HG02885 (cell line): ENCODE results near the gene TGDS.
"Not testable (repeated sequence)": the region's sequence is repeated elsewhere in the genome, so short reads cannot be mapped to it uniquely, and the experiment has no call there.

Experiments used
- ATAC-seq: cut with Tn5 transposase; IDR thresholded peaks from one replicate; pipeline ENCODE4 v1.9.1; 2021; ENCODE audit warnings: mild to moderate bottlenecking; ENCODE audit not compliant: unreplicated experiment, poor library complexity

Gene TGDS

GRCh38 chr13:94595950-94596574 lies at the start of gene TGDS:
TSS of gene TGDS (minus strand) at chr13:94596152. CDS start at chr13:94596136, 16 bp downstream.
- peak; percentile 97 for ATAC-seq

- ATAC-seq: peak; percentile 43
Measured at GRCh38 chr13:94641409-94641941, 45.5 kb upstream of the TGDS start.

- ATAC-seq: no peak
Measured at GRCh38 chr13:94640721-94641120, 44.8 kb upstream of the TGDS start.

GRCh38 chr13:94637677-94638076 lies 41.7 kb upstream of the TGDS start:
- not testable (repeated sequence) for ATAC-seq

GRCh38 chr13:94636942-94637578 lies 41.1 kb upstream of the TGDS start:
- ATAC-seq: no peak

GRCh38 chr13:94636096-94636495 lies 40.1 kb upstream of the TGDS start:
- not testable (repeated sequence) for ATAC-seq

GRCh38 chr13:94632226-94632980 lies 36.5 kb upstream of the TGDS start:
- ATAC-seq: no peak

- ATAC-seq: no peak
Measured at GRCh38 chr13:94630858-94631257, 34.9 kb upstream of the TGDS start.

- no peak for ATAC-seq
Measured at GRCh38 chr13:94623316-94623715, 27.4 kb upstream of the TGDS start.

GRCh38 chr13:94622344-94622743 lies 26.4 kb upstream of the TGDS start:
- ATAC-seq: no peak

GRCh38 chr13:94620286-94620896 lies 24.4 kb upstream of the TGDS start:
- ATAC-seq: peak; percentile 85

GRCh38 chr13:94617389-94618000 lies 21.5 kb upstream of the TGDS start:
- peak; percentile 58 for ATAC-seq

GRCh38 chr13:94613051-94613450 lies 17.1 kb upstream of the TGDS start:
- no peak for ATAC-seq

- no peak for ATAC-seq
Measured at GRCh38 chr13:94612050-94612449, 16.1 kb upstream of the TGDS start.

GRCh38 chr13:94610475-94610874 lies 14.5 kb upstream of the TGDS start:
- no peak for ATAC-seq

- ATAC-seq: no peak
Measured at GRCh38 chr13:94609196-94609595, 13.2 kb upstream of the TGDS start.

- ATAC-seq: no peak
Measured at GRCh38 chr13:94608586-94608985, 12.6 kb upstream of the TGDS start.

- ATAC-seq: no peak
Measured at GRCh38 chr13:94607939-94608338, 12.0 kb upstream of the TGDS start.

GRCh38 chr13:94607056-94607455 lies 11.1 kb upstream of the TGDS start:
- ATAC-seq: no peak

GRCh38 chr13:94602467-94602866 lies 6.5 kb upstream of the TGDS start:
- no peak for ATAC-seq
